ENCODE measurements around the gene TMEM255A. TPM values are rescaled to one million over a fixed set of nuclear protein-coding genes. Genes with fewer than 3 reads are reported as not detected.

TMEM255A gene
- total RNA-seq, 1 donor from 2014 or later: not detected

Other genes starting within 250 kb of the TMEM255A start
- gene RHOXF2B, start 233.8 kb downstream of the TMEM255A start, total RNA-seq: not detected in 2 replicates
- gene RHOXF1, start 195.5 kb downstream of the TMEM255A start, total RNA-seq: not detected in 2 replicates
- not detected in 2 replicates for gene RHOXF2, start 152.8 kb downstream of the TMEM255A start, total RNA-seq
- gene ZBTB33, start 60.6 kb downstream of the TMEM255A start, total RNA-seq: 10.0 and 11.3 TPM in 2 replicates
- gene ATP1B4, start 50.6 kb upstream of the TMEM255A start, total RNA-seq: not detected in 2 replicates
- gene LAMP2, start 157.8 kb upstream of the TMEM255A start, total RNA-seq: 81.5 and 117 TPM in 2 replicates
- gene CUL4B, start 249.5 kb upstream of the TMEM255A start, total RNA-seq: 30.8 and 32.9 TPM in 2 replicates